Right atrium auricular region (tissue), 2 donors: ENCODE measurements around the gene RMC1. TPM values are rescaled to one million over a fixed set of nuclear protein-coding genes. Genes with fewer than 3 reads are reported as not detected.
"Not testable (repeated sequence)": the region's sequence is repeated elsewhere in the genome, so short reads cannot be mapped to it uniquely, and the experiment has no call there.

Source experiments
- DNase-seq: peaks from one replicate; pipeline ENCODE4 v3.0.0-alpha.2; 2019; ENCODE audit warnings: low spot score
- H3K27ac ChIP-seq, 2 donors: fragments of 200-600 bp; sonication (generic); 1 replicate in 1 of 2; 2 replicates in 1 of 2; pipeline ENCODE4 v1.5.1; 2016 to 2019
- H3K27me3 ChIP-seq, 2 donors: fragments of 200-600 bp; sonication (generic); one replicate each; pipeline versions ENCODE4 v1.5.1 to v1.6.0; 2017 to 2019
- H3K36me3 ChIP-seq: fragments of 200-600 bp; sonication (generic); one replicate; pipeline ENCODE4 v1.5.1; 2016
- H3K4me1 ChIP-seq, 2 donors: fragments of 200-600 bp; sonication (generic); one replicate each; pipeline versions ENCODE4 v1.5.1 to v1.6.0; 2017 to 2019
- H3K4me3 ChIP-seq, 2 donors: fragments of 200-600 bp; sonication (generic); 1 replicate in 1 of 2; 2 replicates in 1 of 2; pipeline ENCODE4 v1.5.1; 2017 to 2019; ENCODE audit warnings: mild to moderate bottlenecking in 1 of 2, moderate library complexity in 1 of 2
- H3K9me3 ChIP-seq, 2 donors: fragments of 200-600 bp; sonication (generic); one replicate each; pipeline ENCODE4 v1.5.1; 2019
- CTCF ChIP-seq, 2 donors: fragments of 200-600 bp; sonication (generic); IDR thresholded peaks; one replicate each; pipeline ENCODE4 v1.5.1; 2019; ENCODE audit warnings: antibody characterized with exemption in 2 of 2
- total RNA-seq, 2 donors: library from RNA; depleted of rRNA; stranded (reverse); fragments of >200 nt; gene quantifications; one replicate each; pipeline ENCODE4 v1.1.0, GENCODE V29; 2016

The RMC1 gene
- total RNA-seq, 2 donors from 2014 or later, result 17.2 TPM

GRCh38 chr18:23479829-23480505 lies 23.3 kb upstream of the RMC1 start:
- H3K4me3 ChIP-seq, result no peak overlapping the region
- no peaks in the 10 kb centered on the region for H3K9me3 ChIP-seq
- H3K4me1 ChIP-seq, result no peaks in the 10 kb centered on the region
- H3K36me3 ChIP-seq, result peaks cover 74% of the 10 kb centered on the region
- no peak for TF ChIP-seq CTCF (IDR thresholded peaks at IDR 0.05)
- no peaks in the 10 kb centered on the region for H3K27me3 ChIP-seq
- no peak overlapping the region for H3K27ac ChIP-seq
- DNase-seq, result no peak

- no peak overlapping the region for H3K27ac ChIP-seq
- H3K9me3 ChIP-seq, result no peaks in the 10 kb centered on the region
- TF ChIP-seq CTCF (IDR thresholded peaks at IDR 0.05), result no peak
- H3K4me1 ChIP-seq, result peaks cover 0 to 9% of the 10 kb centered on the region in 2 donors
- no peak overlapping the region for H3K4me3 ChIP-seq
- peaks cover 29% of the 10 kb centered on the region for H3K36me3 ChIP-seq
- no peak for DNase-seq
- no peaks in the 10 kb centered on the region for H3K27me3 ChIP-seq
Measured at GRCh38 chr18:23484561-23485182, 18.6 kb upstream of the RMC1 start.

- no peak for DNase-seq
- peaks cover 22% of the 10 kb centered on the region for H3K36me3 ChIP-seq
- H3K27ac ChIP-seq, result no peak overlapping the region
Measured at GRCh38 chr18:23485386-23485785, 17.9 kb upstream of the RMC1 start.

GRCh38 chr18:23487738-23488570 lies 15.4 kb upstream of the RMC1 start:
- H3K4me3 ChIP-seq, result no peak overlapping the region
- no peak for DNase-seq

More at GRCh38 chr18:23485386-23485785, 17.9 kb upstream of the RMC1 start:
- no peak overlapping the region for H3K4me3 ChIP-seq
- no peaks in the 10 kb centered on the region for H3K9me3 ChIP-seq
- no peaks in the 10 kb centered on the region for H3K27me3 ChIP-seq
- peaks cover 0 to 9% of the 10 kb centered on the region in 2 donors for H3K4me1 ChIP-seq
- TF ChIP-seq CTCF (IDR thresholded peaks at IDR 0.05), result no peak

GRCh38 chr18:23489586-23489985 lies 13.7 kb upstream of the RMC1 start:
- not testable (repeated sequence) for H3K9me3 ChIP-seq

More at GRCh38 chr18:23487738-23488570, 15.4 kb upstream of the RMC1 start:
- no peaks in the 10 kb centered on the region for H3K36me3 ChIP-seq
- TF ChIP-seq CTCF (IDR thresholded peaks at IDR 0.05), result no peak
- peaks cover 0 to 9% of the 10 kb centered on the region in 2 donors for H3K4me1 ChIP-seq
- no peaks in the 10 kb centered on the region for H3K9me3 ChIP-seq
- peak overlapping the region; percentile 13 to 17 for H3K27ac ChIP-seq
- no peaks in the 10 kb centered on the region for H3K27me3 ChIP-seq

GRCh38 chr18:23493654-23494053 lies 9.7 kb upstream of the RMC1 start:
- Histone ChIP-seq H3K4me1 (no peaks in the 10 kb centered on the region), H3K27me3 (no peaks in the 10 kb centered on the region), H3K4me3 (no peak overlapping the region), H3K27ac (no peak overlapping the region), H3K36me3 (no peaks in the 10 kb centered on the region), H3K9me3 (no peaks in the 10 kb centered on the region)
- DNase-seq, result no peak
- TF ChIP-seq CTCF (IDR thresholded peaks at IDR 0.05), result no peak

More at GRCh38 chr18:23489586-23489985, 13.7 kb upstream of the RMC1 start:
- H3K4me3 ChIP-seq, H3K27me3 ChIP-seq, H3K36me3 ChIP-seq, H3K27ac ChIP-seq, H3K4me1 ChIP-seq, DNase-seq: not testable (repeated sequence)
